ENCODE measurements around the gene UPK3BL2. TPM values are rescaled to one million over a fixed set of nuclear protein-coding genes. Genes with fewer than 3 reads are reported as not detected.

The UPK3BL2 gene, protein sequence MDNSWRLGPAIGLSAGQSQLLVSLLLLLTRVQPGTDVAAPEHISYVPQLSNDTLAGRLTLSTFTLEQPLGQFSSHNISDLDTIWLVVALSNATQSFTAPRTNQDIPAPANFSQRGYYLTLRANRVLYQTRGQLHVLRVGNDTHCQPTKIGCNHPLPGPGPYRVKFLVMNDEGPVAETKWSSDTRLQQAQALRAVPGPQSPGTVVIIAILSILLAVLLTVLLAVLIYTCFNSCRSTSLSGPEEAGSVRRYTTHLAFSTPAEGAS
- total RNA-seq, result 0.99 and 1.9 TPM in 2 replicates

DNA sequence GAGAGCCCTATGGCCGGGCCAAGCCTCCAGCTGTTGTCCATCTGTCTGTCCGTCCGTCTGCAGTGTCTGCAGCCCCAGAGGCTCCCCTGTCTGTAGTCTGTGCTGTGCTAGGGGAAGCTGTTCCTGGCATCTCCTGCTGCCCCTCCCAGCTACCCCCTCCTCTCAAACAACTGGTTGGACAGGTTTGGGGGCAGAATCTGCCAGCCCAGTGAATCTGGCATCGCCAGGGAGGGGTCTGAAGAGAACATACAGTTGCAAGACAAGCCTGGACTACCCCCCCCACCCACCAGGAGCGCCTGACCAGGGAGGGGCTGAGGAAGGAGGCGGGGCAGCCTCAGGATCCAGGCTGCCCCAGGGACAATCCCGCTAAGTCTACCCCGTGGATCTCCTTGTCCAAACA lies at the start of gene UPK3BL2:
UPK3BL2 (minus strand) TSS at position 101 of the 400 bp plus-strand sequence; CDS start at position 41, 60 bp downstream.

DNA sequence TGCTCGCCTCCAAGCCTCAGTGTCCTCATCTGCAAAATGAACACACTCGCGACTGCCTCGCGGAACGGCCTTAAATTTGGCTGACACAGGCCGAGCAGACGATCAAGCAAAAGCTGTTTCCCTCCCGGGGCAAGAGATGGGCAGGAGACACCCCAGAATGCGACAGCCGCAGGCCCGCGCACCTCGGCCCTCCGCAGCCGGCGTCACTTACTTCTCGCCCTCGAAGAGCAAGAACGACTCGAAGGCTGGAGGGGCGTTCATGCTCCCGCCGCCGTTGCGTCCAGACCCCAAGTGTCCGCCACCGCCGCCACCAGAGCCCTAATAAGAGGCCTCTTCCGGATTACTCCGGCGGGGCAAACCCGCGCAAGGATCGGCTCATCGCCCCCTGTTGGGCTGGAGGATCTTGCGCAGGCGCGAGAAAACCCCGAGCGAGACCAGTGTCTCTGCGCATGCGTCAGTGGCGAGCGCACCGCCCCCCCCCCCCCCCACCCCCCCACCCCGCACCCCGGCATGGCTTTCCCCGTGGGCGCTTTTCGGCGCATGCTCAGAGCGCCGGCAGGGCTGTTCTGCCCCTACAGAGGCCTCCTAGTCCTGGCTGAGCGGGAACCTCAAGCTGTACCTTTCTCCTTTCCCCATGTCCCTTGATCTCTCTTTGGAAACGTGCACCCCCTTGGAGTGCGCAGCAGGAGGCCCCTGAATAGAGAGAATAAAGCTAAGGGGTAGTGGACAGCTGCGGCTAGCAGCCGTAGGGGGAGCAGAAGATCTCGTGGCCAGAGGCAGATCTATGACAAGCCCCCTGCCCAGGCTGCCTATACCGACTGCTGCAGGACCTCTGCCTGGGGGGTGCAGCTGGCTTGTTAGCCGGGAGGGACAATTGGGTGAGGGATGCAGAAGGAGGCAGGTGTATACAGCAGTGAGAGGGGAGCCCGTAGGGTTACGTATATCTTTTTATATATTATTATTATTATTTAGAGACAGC lies 29.1 kb upstream of the UPK3BL2 start, which contains the start of gene POLR2J3:
POLR2J3 (minus strand) TSS at position 323 of the 979 bp plus-strand sequence; CDS start at position 261, 62 bp downstream.

DNA sequence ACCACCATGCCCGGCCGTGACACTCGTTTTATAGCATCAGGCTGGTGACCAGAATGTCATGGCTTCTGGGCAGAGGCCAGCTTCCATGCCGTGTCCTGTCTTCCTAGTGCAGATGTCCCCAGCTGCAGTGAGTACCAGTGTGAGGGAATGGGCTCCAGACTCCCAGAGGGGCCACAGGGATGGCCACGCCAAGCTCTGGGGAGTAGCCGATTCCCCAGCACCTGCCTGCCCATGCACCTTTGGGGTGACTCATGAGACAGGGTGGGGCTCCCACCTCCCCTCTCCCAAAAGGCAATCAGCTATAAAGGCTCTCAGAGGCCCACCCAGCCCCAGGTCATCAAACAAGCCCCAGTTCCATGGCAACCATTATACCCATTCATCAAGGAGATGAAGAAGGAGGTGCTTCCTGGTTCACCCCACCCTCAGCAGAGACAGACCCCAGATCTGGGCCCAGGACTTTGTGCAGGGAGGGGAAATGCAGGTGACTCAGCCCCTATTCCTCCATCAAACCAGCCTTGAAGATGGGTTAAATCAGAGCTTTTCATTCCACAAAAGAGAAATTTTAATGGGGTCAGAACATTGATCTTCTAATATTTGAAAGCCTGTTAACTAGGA lies 7.4 kb upstream of the UPK3BL2 start, which contains the start of gene SPDYE2:
SPDYE2 (plus strand) TSS at position 419 of the 615 bp plus-strand sequence. CDS start 2,030 bp downstream, outside the sequence.

DNA sequence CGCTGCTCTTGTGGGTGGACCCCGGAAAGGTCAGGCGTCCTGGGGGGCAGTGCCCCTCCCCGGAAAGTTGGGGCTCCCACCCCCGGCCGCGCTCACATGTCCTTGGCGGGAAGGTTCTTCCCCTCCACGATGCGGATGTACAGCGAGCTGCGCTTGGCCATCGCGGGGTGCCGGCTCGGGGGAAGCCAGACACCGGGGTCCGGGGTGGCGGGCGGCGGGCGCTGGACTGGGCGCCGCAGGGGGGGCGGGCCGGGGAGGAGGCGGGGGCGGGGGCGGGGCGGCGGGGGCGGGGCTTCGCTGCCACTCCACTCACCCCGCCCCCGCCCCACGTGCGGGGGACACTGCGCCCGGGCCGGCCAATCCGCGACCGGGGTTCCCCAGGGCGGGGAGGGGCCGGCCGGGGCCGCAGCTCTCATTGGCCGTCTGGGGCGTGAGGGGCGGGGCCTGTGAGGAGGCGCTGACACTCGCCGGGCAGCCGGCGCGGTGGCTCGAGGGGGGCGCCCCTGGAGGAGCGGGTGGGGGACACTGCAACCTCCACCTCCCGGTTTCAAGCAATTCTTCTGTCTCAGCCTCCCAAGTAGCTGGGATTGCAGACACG lies 25.8 kb downstream of the UPK3BL2 start, which contains the start of gene RASA4B:
RASA4B (minus strand) TSS at position 228 of the 598 bp plus-strand sequence; CDS start at position 161, 67 bp downstream.

Other genes starting within 250 kb of the UPK3BL2 start
- 0.15 and 0.17 TPM in 2 replicates for gene SPDYE6, start 187.3 kb downstream of the UPK3BL2 start, total RNA-seq
- 16.7 and 19.3 TPM in 2 replicates for gene PRKRIP1, start 147.3 kb downstream of the UPK3BL2 start, total RNA-seq
- 40.1 and 52.9 TPM in 2 replicates for gene ORAI2, start 110.1 kb downstream of the UPK3BL2 start, total RNA-seq
- gene ALKBH4, start 78.8 kb downstream of the UPK3BL2 start, total RNA-seq, result 13.2 and 17.4 TPM in 2 replicates
- 15.0 and 23.5 TPM in 2 replicates for gene LRWD1, start 78.7 kb downstream of the UPK3BL2 start, total RNA-seq
- 27.6 and 29.4 TPM in 2 replicates for gene POLR2J, start 64.8 kb downstream of the UPK3BL2 start, total RNA-seq
- gene RASA4B, start 25.9 kb downstream of the UPK3BL2 start, total RNA-seq, result 3.0 and 3.5 TPM in 2 replicates
- not detected in 2 replicates for gene SPDYE2, start 7.5 kb upstream of the UPK3BL2 start, total RNA-seq
- gene POLR2J3, start 28.9 kb upstream of the UPK3BL2 start, total RNA-seq, result 28.8 and 33.3 TPM in 2 replicates
- gene RASA4, start 73.1 kb upstream of the UPK3BL2 start, total RNA-seq, result 6.5 and 7.4 TPM in 2 replicates
- gene UPK3BL1, start 99.1 kb upstream of the UPK3BL2 start, total RNA-seq, result 10.3 and 12.2 TPM in 2 replicates
- not detected in 2 replicates for gene SPDYE2B, start 106.6 kb upstream of the UPK3BL2 start, total RNA-seq
- 2.5 and 4.5 TPM in 2 replicates for gene POLR2J2, start 128.0 kb upstream of the UPK3BL2 start, total RNA-seq
- 10.9 and 13.2 TPM in 2 replicates for gene FAM185A, start 205.3 kb upstream of the UPK3BL2 start, total RNA-seq

Measured in smooth muscle cell of trachea (primary cell).